Gastrocnemius medialis (tissue), 4 donors: Measurements from ENCODE around the gene UBE2V1. TPM values are rescaled to one million over a fixed set of nuclear protein-coding genes. Genes with fewer than 3 reads are reported as not detected.
A peak's percentile ranks its signal among the peaks of the same experiment; 100 is the strongest.

Experiments
- ATAC-seq, 2 donors: fragments of 150-250 bp; one replicate each; pipeline ENCODE4 v1.9.1; 2016
- DNase-seq, 2 donors: peaks; one replicate each; pipeline ENCODE4 v3.0.0-alpha.2; 2019
- H3K27ac ChIP-seq, 4 donors: fragments of 200-600 bp; sonication (generic); 1 replicate in 1 of 4; 2 replicates in 3 of 4; pipeline ENCODE4 v1.5.1; 2016 to 2018; ENCODE audit warnings: mild to moderate bottlenecking in 2 of 4, moderate library complexity in 1 of 4
- H3K27me3 ChIP-seq, 3 donors: fragments of 200-600 bp; sonication (generic) in 2 of 3; 1 replicate in 1 of 3; 2 replicates in 2 of 3; pipeline versions ENCODE4 v1.5.1 to v1.6.0; 2016 to 2019; ENCODE audit warnings: mild to moderate bottlenecking in 1 of 3, moderate library complexity in 1 of 3
- H3K36me3 ChIP-seq, 2 donors: fragments of 200-600 bp; sonication (generic) in 1 of 2; one replicate each; pipeline ENCODE4 v1.5.1; 2017 to 2018
- H3K4me1 ChIP-seq, 2 donors: fragments of 200-600 bp; sonication (generic) in 1 of 2; one replicate each; pipeline ENCODE4 v1.5.1; 2016 to 2017; ENCODE audit warnings: mild to moderate bottlenecking in 2 of 2
- H3K4me3 ChIP-seq, 4 donors: fragments of 200-600 bp; sonication (generic) in 3 of 4; 1 replicate in 1 of 4; 2 replicates in 3 of 4; pipeline ENCODE4 v1.5.1; 2016 to 2019; ENCODE audit warnings: mild to moderate bottlenecking in 2 of 4
- H3K9me3 ChIP-seq, 3 donors: fragments of 200-600 bp; sonication (generic) in 2 of 3; 1 replicate in 1 of 3; 2 replicates in 2 of 3; pipeline ENCODE4 v1.5.1; 2016 to 2019
- POLR2A ChIP-seq, 2 donors: fragments of 450-650 bp; IDR thresholded peaks; one replicate each; pipeline ENCODE4 v1.6.1; 2017; ENCODE audit warnings: antibody characterized with exemption in 2 of 2, mild to moderate bottlenecking in 2 of 2, moderate library complexity in 2 of 2
- in situ Hi-C, 4 donors: fragments of 200-750 bp; cut with MboI; loops; one replicate each; pipeline versions ENCODE4 v1.15.0 to v1.8.0; 2017; ENCODE audit warnings: low sequenced_read_pairs in 4 of 4
- intact Hi-C: fragments of 100-400 bp; cut with DNase I; formaldehyde crosslinking; loops from one replicate; pipeline ENCODE4 v1.15.1; 2023; ENCODE audit warnings: low total_unique reads
- total RNA-seq, 4 donors: library from RNA; depleted of rRNA; stranded (reverse); fragments of >200 nt; gene quantifications; one replicate each; pipeline versions ENCODE4 v1.1.0 to v1.2.3, GENCODE V29; 2016
- TF ChIP-seq, protein P1 (sequence below), 5 experiments: fragments of 450-650 bp in 3 of 5; fragments of 200-600 bp in 2 of 5; sonication (generic) in 2 of 5; IDR thresholded peaks in 4 of 5; conservative IDR thresholded peaks in 1 of 5; 1 replicate in 4 of 5; 2 replicates in 1 of 5; pipeline ENCODE4 v1.5.1; 2016 to 2019; ENCODE audit warnings: antibody characterized with exemption in 5 of 5, mild to moderate bottlenecking in 3 of 5, moderate library complexity in 3 of 5

Gene UBE2V1
- total RNA-seq, 4 donors from 2014 or later = 37.6 to 58.5 (median 46.9) TPM

DNA sequence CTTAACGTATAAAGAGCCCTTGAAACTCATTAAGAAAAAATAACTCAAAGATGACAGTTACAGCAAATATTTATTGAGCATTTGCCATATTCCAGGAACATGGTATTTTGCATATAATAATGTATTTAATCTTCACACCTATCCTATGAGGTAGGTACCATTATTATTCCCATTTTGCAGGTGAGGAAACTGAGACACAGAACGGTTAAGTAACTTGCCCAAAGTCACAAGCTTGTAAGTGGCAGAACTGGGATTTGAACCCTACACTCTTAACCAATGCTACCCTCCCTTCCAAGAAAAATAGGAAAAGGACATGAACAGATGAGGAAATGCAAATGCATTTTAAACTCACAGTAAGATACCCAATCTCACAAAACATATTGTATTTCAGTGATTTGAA lies 5.3 kb upstream of the UBE2V1 start:
- H3K27ac ChIP-seq = no peak overlapping the region
- TF ChIP-seq POLR2A (IDR thresholded peaks at IDR 0.05) = no peak
- TF ChIP-seq, protein P1, sequence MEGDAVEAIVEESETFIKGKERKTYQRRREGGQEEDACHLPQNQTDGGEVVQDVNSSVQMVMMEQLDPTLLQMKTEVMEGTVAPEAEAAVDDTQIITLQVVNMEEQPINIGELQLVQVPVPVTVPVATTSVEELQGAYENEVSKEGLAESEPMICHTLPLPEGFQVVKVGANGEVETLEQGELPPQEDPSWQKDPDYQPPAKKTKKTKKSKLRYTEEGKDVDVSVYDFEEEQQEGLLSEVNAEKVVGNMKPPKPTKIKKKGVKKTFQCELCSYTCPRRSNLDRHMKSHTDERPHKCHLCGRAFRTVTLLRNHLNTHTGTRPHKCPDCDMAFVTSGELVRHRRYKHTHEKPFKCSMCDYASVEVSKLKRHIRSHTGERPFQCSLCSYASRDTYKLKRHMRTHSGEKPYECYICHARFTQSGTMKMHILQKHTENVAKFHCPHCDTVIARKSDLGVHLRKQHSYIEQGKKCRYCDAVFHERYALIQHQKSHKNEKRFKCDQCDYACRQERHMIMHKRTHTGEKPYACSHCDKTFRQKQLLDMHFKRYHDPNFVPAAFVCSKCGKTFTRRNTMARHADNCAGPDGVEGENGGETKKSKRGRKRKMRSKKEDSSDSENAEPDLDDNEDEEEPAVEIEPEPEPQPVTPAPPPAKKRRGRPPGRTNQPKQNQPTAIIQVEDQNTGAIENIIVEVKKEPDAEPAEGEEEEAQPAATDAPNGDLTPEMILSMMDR (IDR thresholded peaks at IDR 0.05 in 4 of 5, conservative IDR thresholded peaks at IDR 0.05 in 1 of 5) = no peak
- H3K9me3 ChIP-seq = no peaks in the 10 kb centered on the region
- H3K36me3 ChIP-seq = no peaks in the 10 kb centered on the region
- in situ Hi-C loops (loop anchor here in 1 of 4 donors (5.0 kb wide), 1 partner anchor 49 kb away; no protein-coding TSS in a partner anchor), intact Hi-C loops (loop anchor here (10.0 kb wide), 2 partner anchors 177 to 347 kb away; no protein-coding TSS in a partner anchor)
- H3K27me3 ChIP-seq = no peaks in the 10 kb centered on the region
- DNase-seq = no peak
- ATAC-seq = no peak
- H3K4me3 ChIP-seq = no peak overlapping the region
- peaks cover 31% of the 10 kb centered on the region in 2 donors for H3K4me1 ChIP-seq

DNA sequence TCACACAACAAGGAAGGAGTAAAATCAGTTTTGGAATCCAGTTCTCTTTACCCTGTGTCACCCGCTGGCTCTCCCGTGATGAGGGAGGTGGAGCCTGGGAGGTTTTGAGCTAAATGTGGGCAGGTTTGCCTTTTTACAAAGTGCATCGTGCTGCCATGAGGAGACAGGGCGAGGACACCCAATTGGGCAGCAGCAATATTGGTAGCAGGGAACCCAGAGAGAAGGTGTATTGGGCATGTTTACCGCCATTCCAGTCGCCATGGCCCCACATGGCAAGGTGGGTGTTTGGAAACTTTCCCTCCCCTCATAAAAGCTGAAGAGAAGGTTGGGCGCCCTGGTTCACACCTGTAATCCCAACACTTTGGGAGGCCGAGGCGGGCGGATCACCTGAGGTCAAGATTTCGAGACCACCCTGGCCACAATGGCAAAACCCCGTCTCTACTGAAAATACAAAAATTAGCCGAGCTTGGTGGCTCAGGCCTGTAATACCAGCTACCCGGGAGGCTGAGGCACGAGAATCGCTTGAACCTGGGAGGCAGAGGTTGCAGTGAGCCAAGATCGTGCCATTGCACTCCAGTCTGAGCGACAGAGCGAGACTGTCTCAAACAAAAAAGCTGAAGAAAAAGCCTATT lies 3.5 kb upstream of the UBE2V1 start:
- intact Hi-C loops = loop anchor here (10.0 kb wide), 2 partner anchors 178 to 348 kb away; no protein-coding TSS in a partner anchor
- peaks cover 36 to 39% of the 10 kb centered on the region in 2 donors for H3K4me1 ChIP-seq
- no peaks in the 10 kb centered on the region for H3K9me3 ChIP-seq

DNA sequence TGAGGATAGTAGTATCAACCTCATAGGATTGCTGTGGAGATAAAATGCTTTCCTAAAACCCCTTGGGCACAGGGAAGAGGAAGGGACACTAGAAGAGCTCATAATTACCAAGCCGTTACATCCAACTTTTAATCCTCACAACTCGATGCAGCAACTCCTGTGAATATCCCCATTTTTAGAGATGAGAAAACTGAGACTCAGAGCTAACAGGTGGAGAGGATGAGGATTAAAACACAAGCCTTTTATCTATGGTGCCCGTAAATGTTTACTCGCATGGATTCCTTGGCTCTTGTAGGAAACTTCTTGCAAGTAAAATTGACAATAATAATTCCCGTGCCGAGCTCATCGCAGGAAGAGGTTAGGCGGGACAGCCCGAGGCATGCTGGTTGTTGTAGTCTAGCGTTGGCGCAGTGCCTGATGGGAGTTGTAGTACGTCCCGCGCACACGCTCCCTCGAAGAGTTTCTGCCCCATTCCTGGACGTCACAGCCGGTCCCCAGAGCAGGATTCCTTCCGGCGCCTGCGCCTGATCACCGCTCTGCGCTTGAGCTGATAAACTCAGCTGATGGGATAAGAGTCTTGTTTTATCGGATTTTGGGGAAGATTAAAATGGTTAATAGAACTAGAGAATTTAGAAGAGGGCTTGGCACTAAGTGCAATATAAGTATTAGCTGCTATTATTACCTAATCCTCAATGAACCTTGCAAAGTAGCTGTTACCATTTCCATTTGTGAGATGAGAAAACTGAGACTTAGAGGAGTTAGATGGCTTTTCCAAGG lies 2.8 kb upstream of the UBE2V1 start:
- TF ChIP-seq, protein P1 (IDR thresholded peaks at IDR 0.05 in 4 of 5, conservative IDR thresholded peaks at IDR 0.05 in 1 of 5) = no peak
- peak; percentile 45 to 51 for TF ChIP-seq POLR2A (IDR thresholded peaks at IDR 0.05)
- peak; percentile 85 to 87 for ATAC-seq

More for the DNA sequence above, 3.5 kb upstream of the UBE2V1 start:
- ATAC-seq (no peak), DNase-seq (no peak)
- H3K27ac ChIP-seq = peak overlapping the region; percentile 80 to 98 (median 88)
- in situ Hi-C loops = loop anchor here in 1 of 4 donors (5.0 kb wide), 1 partner anchor 51 kb away; no protein-coding TSS in a partner anchor
- H3K4me3 ChIP-seq = peak overlapping the region; percentile 55 to 63 (median 59)
- no peaks in the 10 kb centered on the region for H3K36me3 ChIP-seq
- H3K27me3 ChIP-seq = no peaks in the 10 kb centered on the region
- TF ChIP-seq POLR2A (IDR thresholded peaks at IDR 0.05) = no peak
- TF ChIP-seq, protein P1 (IDR thresholded peaks at IDR 0.05 in 4 of 5, conservative IDR thresholded peaks at IDR 0.05 in 1 of 5) = no peak

DNA sequence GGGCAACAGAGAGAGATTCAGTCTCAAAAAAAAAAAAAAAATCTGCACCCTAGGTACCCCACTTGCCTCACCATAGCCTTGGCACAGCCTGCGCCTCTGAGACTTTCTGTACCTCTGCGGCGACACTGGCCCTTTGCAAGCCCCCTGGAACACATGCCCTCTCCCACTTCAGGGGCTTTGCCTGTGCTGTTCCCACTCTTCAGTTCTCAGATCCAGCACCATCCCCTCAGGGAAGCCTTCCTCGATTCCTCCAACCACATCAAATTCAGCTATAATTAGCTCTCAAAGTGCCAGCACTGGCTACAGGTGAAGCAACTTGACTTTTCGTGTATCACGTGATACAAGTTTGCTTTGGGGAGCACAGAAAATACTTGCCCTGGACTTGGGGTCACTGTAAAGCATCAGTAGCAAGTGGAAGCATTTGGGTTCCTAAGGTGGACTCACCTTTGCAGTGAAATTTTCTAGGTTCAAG lies 2.1 kb upstream of the UBE2V1 start:
- Histone ChIP-seq H3K27me3 (no peaks in the 10 kb centered on the region), H3K4me3 (peak overlapping the region; percentile 55 to 63 (median 59)), H3K9me3 (no peaks in the 10 kb centered on the region), H3K4me1 (peaks cover 41 to 44% of the 10 kb centered on the region in 2 donors), H3K36me3 (no peaks in the 10 kb centered on the region), H3K27ac (peak overlapping the region; percentile 80 to 98 (median 88))
- DNase-seq = no peak
- no peak for ATAC-seq
- intact Hi-C loops = loop anchor here (10.0 kb wide), 2 partner anchors 180 to 350 kb away; no protein-coding TSS in a partner anchor
- in situ Hi-C loops = loop anchor here in 1 of 4 donors (5.0 kb wide), 1 partner anchor 52 kb away; no protein-coding TSS in a partner anchor
- TF ChIP-seq, protein P1 (IDR thresholded peaks at IDR 0.05 in 4 of 5, conservative IDR thresholded peaks at IDR 0.05 in 1 of 5) = no peak
- no peak for TF ChIP-seq POLR2A (IDR thresholded peaks at IDR 0.05)

More for the DNA sequence above, 2.8 kb upstream of the UBE2V1 start:
- peak; percentile 97 for DNase-seq
- Histone ChIP-seq H3K4me3 (peak overlapping the region; percentile 55 to 63 (median 59)), H3K27me3 (no peaks in the 10 kb centered on the region), H3K36me3 (no peaks in the 10 kb centered on the region), H3K9me3 (no peaks in the 10 kb centered on the region), H3K4me1 (peaks cover 37 to 40% of the 10 kb centered on the region in 2 donors), H3K27ac (peak overlapping the region; percentile 80 to 98 (median 88))
- in situ Hi-C loops = loop anchor here in 1 of 4 donors (5.0 kb wide), 1 partner anchor 52 kb away; no protein-coding TSS in a partner anchor
- intact Hi-C loops = loop anchor here (10.0 kb wide), 2 partner anchors 179 to 349 kb away; no protein-coding TSS in a partner anchor
